Measurements from ENCODE around the gene PDE4DIP.
"Not testable (repeated sequence)": the region's sequence is repeated elsewhere in the genome, so short reads cannot be mapped to it uniquely, and the experiment has no call there.

- not testable (repeated sequence) for TF ChIP-seq CTCF, POLR2A, EP300, POLR2AphosphoS5 (IDR thresholded peaks at IDR 0.05)
Observed at GRCh38 chr1:148853363-148853762, 9.1 kb downstream of the PDE4DIP start.
